Esophagus mucosa (tissue), 1 donor: Measurements from ENCODE around the gene MTCP1. TPM values are rescaled to one million over a fixed set of nuclear protein-coding genes. Genes with fewer than 3 reads are reported as not detected.

Source experiments
- ATAC-seq: fragments of 200-7000 bp; cut with Tn5 transposase; one replicate; pipeline ENCODE4 v1.9.1; 2020
- total RNA-seq: library from RNA; stranded (reverse); gene quantifications from one replicate; pipeline ENCODE4 v1.2.4, GENCODE V29; 2023
- donor health status: DM: yes; HTN: yes; CAD: no.

Gene MTCP1
- total RNA-seq, 1 donor from 2014 or later, result 14.9 TPM

DNA sequence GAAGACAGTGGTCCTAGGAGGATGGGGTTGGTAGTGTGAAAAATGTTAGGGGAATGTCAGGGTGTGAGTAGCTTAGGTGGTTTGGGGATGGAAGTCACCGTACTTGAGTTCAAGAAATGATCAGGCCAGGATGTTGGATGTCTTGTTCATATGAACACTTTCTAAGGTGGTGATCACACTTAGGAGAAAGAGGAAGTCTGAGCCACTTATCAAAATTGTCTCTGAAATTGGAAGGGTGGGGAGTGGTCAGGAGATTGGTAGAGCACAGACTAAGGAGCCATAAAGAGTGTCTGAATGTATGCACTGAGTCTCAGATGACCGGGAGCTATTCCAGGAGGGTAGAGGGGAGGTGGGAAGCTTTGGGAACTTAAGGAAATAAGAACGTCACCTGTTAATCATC lies 17.3 kb downstream of the MTCP1 start:
- no peak for ATAC-seq

DNA sequence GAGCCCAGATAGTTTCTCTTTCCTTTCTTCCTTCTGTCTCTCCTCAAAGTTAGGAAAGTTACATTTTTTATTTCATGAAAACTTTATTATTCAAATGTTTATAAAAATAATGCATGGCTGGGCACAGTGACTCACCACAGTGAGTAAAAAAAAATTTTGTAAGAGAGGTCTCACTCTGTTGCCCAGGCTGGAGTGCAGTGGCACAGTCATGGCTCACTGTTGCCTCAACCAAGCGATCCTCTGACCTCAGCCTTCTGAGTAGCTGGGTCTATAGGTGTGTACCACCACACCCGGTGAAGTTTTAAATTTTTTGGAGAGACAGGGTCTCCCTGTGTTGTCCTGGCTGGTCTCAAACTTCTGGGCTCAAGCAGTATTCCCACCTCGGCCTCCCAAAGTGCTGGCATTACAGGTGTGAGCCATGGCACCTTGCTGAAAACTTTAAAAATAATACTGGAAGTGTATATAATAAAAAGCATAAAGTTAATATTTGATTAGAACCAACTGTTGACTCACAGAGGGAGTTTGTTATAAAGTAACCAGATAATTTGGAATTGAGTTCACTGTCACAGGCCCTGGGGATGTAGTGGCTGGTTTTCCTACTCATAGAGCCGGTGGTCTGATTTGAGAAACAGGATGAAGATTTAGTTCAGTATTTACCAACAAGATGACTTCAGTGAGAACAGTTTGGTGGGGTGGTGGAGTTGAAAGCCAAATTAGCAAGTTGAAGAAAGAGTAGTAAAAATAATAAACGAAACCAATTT lies 18.0 kb downstream of the MTCP1 start:
- ATAC-seq, result no peak

DNA sequence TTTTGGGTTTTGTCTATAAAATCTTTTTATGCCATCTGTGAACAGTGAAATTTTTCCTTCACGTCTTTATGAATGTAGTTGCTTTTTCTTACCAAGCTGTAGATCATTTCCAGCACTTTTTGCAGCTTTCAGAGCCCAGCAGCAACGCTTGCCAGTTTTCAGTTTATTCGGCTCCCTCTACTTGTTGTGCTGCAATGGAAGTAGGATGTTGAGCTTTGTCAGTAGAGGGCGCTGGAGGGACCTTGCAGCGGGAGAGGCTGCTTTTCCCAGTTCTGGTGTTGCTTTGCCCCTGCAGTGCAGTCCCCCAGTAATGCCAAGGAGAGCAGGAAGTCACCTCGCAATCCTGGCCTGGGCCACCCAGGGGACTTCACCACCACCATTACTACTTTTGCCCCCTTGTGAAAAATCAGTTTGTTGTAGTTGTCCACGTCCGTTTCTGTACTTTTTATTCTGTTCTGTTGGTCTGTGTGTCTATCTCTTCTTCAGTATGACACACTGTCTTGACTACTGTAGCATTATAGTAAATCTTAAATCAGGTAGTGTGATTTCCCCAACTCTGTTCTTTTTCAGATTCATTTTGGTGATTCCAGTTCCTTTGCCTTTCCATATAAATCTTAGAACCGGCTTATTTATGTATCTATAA lies 21.8 kb downstream of the MTCP1 start:
- ATAC-seq, result no peak

DNA sequence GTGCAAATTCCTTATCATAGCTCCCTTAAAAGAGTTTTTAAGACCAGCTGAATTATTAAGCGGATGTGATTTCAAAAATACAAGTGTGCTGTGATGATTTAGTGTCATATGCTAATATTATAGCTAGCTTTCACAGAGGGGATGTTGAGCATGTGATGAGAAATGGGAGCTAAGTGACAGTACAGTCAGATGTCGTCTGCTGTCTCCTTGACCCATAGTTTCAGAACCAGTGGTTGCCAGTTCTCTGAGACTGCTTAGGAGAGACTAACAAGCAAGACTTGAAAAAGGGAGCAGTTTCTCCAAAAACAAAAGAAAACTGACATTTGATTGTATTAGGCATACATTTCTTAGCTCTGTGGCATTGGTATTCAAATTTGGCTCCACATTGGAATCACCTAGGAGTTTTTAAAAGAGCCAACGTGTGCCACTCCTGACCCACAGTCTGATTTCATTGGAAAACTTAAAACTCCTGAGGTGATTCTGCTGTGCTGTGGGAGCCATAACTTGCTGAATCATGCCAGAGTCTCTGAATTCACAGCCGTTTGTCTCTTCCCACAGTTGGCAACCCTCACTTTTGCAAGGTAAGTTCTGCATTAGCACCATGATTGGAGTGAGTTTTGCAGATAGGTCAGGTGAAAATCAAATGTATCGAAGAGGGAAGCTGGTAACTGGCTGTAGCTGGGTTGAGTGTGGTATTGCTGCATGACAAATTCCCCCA lies 24.0 kb downstream of the MTCP1 start:
- ATAC-seq, result no peak

DNA sequence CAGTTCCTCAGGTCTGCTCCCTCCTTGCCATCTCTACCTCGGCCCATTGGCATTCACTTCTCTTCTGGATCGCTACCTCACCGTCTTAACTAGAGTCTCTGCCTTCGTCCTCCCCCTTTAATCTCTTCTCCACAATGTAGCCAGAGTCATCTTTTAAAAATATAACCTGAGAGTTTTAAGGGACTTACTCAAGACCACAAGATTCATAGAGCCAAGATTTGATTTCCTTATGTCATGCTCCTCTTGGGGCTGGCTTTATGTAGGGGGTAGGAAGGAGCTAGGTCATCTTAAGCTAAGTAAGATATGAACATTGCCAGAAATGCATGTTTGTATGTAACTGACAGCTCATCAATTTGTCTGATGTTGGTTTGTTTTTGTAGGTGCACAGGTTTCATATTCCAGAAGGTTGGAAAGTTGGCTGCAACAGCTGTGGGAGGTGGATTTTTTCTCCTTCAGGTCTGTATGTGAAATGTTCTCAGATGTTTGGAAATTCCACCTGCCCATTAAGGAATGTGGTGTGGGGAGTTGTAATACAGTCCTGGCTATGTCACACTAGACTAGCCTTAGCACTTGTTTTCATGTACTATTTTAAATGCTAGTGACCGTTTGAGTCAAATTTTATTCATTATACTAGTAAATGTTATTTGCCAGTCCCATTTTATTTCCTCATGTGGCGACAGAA lies 24.7 kb downstream of the MTCP1 start:
- no peak for ATAC-seq

DNA sequence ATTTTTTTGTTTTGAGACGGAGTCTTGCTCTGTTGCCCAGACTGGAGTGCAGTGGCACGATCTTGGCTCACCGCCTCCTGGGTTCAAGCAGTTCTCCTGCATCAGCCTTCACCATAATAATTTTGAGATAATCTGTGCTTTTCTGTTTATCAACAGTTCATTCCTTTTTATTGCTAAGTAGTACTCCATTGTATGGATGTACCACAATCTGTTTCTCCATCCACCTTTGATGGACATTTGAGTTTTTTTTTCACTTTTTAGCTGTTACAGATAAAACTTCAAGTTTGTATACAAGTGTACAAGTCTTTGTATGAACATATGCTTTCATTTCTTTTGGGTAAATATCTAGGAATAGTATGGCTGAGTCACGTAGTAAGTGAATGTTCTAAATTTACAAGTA lies 35.2 kb downstream of the MTCP1 start:
- ATAC-seq, result no peak

DNA sequence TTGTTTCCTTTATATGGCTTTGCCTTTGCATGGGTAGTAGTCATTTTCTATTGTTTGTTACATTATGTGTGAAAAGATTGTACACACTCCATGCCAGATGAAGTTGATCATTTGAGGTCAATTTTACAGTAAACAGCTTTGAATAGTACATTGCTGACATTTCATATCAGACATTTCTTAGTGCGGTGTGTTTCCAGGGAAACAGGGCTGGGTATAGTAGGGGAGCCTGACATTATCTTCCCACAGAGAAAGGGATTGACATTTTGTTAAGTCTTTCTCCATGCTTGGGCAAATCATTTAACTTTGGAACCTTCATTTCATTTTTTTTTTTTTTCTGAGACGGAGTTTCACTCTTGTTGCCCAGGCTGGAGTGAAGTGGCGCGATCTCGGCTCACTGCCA lies 39.3 kb downstream of the MTCP1 start:
- no peak for ATAC-seq

DNA sequence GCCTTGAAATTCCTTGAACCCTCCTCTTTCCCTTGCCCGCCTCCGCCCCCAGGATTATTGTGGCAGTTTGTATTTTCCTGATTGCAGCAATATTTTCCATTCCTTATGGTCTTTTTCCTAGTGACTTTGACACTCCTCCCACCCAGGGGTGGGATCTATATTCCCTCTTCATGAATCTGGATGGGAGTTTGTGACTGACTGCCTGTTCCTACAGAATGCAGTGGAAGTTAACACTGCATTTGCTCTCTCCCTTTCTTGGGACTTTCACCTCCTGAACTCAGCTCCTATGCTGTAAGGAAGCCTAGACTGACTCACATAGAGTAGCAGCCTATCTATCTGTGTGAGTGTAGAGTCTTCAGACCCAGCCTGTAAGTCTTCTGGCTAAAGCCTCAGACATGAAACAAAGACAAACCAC lies 42.1 kb downstream of the MTCP1 start:
- ATAC-seq, result no peak

DNA sequence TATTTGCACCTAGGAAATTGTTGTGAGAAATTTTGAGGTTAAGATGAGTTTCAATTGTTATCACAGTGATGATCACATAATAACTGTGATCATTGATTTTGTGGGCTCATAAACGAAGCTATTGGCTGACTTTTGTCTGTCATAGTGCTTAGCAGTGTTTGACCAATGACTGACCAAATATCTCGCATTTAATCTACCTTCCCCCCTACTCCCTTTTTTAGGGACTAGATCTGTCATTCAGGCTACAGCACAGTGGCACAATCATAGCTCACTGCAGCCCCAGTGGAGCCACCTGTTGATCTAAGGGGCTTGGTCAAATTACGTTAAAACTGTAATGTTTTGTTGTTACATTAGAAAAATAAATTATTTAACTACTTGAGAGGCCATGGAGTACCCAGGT lies 42.8 kb downstream of the MTCP1 start:
- ATAC-seq, result no peak

DNA sequence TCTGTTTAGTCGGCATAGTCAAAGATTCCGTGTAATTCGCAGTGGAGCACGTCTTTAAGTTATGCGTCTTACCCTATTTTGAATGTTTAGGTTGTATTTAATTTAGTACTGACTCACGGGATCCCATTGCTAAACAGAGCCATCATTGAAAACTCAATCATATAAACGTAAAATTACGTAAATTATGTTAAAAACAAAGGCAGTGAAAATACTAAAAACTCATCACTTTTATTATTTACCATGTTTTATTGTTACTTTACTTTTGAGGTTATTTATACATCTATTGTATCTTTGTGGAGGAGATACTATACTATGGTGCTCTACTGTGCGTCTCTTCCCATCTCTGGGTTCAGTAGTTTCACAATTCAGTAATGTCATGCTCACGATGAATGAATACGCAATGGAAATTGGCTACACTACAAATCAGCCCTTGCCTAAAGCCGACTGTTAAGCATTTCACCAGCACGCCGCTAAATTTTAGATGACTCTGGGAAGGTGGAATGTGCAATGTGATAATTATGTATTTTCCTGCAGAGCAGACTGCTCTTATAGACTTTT lies 43.3 kb downstream of the MTCP1 start:
- ATAC-seq, result peak; percentile 43

DNA sequence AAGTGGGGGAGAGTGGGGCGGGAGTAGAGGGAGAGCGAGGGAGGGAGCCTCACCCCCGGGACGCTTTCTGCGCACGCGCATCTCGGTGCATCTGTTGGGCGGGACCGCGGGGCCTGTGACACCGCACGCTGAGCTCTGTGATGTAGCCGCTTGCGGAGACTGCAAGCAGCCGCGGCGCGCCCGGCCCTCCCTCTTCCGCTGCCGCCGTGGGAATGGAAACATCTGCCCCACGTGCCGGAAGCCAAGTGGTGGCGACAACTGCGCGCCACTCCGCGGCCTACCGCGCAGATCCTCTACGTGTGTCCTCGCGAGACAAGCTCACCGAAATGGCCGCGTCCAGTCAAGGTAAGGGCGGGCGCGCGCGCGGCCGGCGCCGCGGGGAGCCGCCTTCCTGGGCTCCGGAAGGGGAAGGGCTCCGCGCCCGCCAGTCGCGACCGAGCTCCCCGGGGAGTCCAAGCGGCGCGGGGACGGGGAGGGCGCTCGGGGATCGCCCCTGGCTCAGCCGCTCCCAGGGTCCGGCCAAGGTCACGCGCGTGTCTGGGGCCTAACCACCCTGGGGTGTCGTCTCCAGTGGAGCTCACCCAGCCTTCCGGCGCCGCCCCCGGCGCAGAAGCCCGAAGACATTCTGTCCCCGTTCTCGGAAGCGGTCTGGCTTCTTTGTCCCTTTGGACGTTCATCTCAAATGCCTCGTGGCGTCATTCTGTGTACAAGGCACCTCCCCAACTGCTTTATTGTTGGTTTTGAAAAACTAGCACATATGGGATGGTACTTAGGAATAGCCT lies 44.0 kb downstream of the MTCP1 start, which contains the start of gene FUNDC2:
Gene FUNDC2, plus strand, starts transcription at position 118 of the 782 bp plus-strand sequence. Its CDS starts 95 bp downstream, at position 213.
- ATAC-seq, result peak; percentile 95

DNA sequence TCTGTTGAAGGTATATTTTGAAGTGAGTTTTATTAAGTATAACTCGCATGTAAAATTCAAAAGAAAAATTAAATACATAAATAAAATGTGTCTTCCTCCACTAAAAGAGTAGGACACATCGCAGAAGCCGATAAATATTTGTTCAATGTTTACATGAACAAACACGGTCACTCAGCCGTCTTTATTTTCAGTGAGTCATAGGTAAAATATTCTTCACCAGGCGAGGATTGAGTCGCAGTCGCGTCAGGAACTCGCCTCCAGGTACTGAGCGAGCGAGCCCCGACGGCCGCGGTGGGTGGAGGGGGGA lies 44.6 kb downstream of the MTCP1 start:
- ATAC-seq, result no peak

DNA sequence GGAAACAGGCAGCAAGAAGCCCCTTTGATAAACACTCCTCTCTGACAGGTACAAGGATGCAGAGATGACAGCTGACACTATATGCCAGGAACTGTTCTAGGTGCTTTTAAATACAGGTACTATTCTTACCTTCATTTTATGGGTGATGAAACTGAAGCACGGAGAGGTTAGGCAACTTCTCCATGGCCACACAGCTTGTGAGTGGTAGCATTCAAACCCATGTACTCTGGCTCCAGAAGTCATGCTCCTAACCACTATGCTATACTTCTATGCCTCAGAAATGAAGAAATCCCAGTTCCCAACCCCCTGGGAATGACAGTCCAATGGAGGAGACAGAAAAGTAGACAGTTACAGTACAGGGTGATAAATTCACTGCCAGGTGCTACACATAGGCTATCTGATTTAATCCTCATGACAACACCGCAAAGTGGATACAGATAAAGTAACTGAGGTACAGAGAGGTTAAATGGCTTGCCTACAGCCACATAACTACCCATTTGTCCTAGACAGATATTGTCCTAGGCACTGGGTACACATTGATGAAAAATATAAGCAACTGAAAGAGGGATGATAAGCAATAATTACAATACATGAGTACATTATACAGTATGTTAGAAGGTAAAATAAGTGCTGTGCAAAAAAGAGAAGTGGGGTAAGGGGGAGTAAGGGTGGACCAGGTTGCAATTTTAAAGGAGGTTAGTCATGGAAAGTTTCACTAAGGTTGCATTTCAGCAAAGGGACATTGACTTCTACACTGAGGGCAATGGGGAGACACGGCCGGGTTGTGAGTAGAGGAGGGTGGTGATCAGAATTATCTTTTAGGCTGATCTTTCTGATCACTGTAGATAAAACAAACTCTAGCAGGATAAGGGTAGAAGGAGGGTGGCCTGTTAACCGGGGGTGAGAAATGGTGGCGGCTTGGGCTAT lies 46.8 kb downstream of the MTCP1 start:
- no peak for ATAC-seq

DNA sequence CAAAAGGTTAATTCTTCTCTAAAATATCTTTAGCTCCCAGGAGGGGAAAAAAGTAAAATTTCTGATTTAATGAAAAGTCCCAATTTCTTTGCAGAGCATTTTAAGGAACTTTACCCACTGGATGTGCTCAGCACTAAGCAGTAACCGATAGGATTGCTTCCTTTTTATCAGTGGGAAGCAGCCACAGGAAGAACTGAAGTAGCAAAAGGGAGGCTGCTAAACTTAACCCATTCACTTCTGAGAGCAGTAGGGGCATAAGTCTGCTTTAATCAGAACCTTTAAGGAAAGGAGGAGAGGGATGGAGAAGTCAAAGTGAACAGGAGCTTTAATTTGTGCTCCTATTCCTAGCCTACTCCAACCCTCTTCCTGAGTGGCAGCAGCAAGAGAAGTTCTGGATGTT lies 48.4 kb downstream of the MTCP1 start, which contains the start of gene F8:
Gene F8, minus strand, starts transcription at position 139 of the 400 bp plus-strand sequence. CDS start 171 bp downstream, outside the sequence.
- ATAC-seq, result no peak

DNA sequence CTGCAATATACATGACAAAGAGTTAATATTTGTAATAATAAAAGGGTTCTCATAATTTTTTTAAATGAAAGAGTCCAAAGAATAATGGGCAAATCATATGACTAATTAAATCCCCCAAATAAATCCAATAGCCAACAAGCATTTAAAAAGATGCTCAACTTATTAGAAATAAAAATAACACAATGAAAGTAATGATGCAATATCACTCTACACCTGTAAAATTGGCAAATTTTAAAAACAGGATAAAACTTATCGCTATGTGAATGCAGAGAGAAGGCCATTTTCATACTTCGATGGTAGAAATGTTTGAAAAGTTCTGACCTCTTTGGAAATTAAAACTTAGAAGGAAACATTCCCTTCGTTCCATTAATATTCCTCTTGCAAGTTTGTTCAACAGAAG lies 50.3 kb downstream of the MTCP1 start:
- no peak for ATAC-seq

Other genes starting within 250 kb of the MTCP1 start
- not detected for gene SMIM9, start 236.5 kb downstream of the MTCP1 start, total RNA-seq
- 19.6 TPM for gene F8A1, start 184.8 kb downstream of the MTCP1 start, total RNA-seq
- 3.5 TPM for gene F8, start 48.4 kb downstream of the MTCP1 start, total RNA-seq
- gene FUNDC2, start 44.3 kb downstream of the MTCP1 start, total RNA-seq, result 30.9 TPM
- 4.1 TPM for gene CMC4, start within 50 bp of the MTCP1 start, total RNA-seq
- 23.1 TPM for gene BRCC3, start 372 bp upstream of the MTCP1 start, total RNA-seq
- 30.7 TPM for gene VBP1, start 145.3 kb upstream of the MTCP1 start, total RNA-seq
- gene RAB39B, start 193.4 kb upstream of the MTCP1 start, total RNA-seq, result not detected